HUES48 (cell line): Measurements from ENCODE around the gene ARHGAP1.
"Not testable (repeated sequence)": the region's sequence is repeated elsewhere in the genome, so short reads cannot be mapped to it uniquely, and the experiment has no call there.

Source experiments
- H3K27ac ChIP-seq: one replicate; pipeline ENCODE4 v1.7.0; 2013; ENCODE audit warnings: low read depth, low read length, inconsistent platforms
- H3K27me3 ChIP-seq: 2 replicates; pipeline ENCODE4 v1.6.1; 2013; ENCODE audit warnings: mild to moderate bottlenecking, low read length; ENCODE audit not compliant: control insufficient read depth, insufficient read depth
- H3K36me3 ChIP-seq: 2 replicates; pipeline ENCODE4 v1.6.1; 2013; ENCODE audit warnings: low read length; ENCODE audit not compliant: control insufficient read depth, insufficient read depth
- H3K4me1 ChIP-seq: 2 replicates; pipeline ENCODE4 v1.6.1; 2013; ENCODE audit warnings: mild to moderate bottlenecking, low read length; ENCODE audit not compliant: control insufficient read depth, insufficient read depth
- H3K4me3 ChIP-seq: 2 replicates; pipeline ENCODE4 v1.5.1; 2013; ENCODE audit warnings: mild to moderate bottlenecking, low read depth, low read length
- H3K9ac ChIP-seq: 2 replicates; pipeline ENCODE4 v1.6.1; 2013; ENCODE audit warnings: mild to moderate bottlenecking, low read depth, low read length, moderate library complexity
- H3K9me3 ChIP-seq: 2 replicates; pipeline ENCODE4 v1.6.1; 2013; ENCODE audit warnings: low read length; ENCODE audit not compliant: control insufficient read depth, insufficient read depth

The ARHGAP1 gene

DNA sequence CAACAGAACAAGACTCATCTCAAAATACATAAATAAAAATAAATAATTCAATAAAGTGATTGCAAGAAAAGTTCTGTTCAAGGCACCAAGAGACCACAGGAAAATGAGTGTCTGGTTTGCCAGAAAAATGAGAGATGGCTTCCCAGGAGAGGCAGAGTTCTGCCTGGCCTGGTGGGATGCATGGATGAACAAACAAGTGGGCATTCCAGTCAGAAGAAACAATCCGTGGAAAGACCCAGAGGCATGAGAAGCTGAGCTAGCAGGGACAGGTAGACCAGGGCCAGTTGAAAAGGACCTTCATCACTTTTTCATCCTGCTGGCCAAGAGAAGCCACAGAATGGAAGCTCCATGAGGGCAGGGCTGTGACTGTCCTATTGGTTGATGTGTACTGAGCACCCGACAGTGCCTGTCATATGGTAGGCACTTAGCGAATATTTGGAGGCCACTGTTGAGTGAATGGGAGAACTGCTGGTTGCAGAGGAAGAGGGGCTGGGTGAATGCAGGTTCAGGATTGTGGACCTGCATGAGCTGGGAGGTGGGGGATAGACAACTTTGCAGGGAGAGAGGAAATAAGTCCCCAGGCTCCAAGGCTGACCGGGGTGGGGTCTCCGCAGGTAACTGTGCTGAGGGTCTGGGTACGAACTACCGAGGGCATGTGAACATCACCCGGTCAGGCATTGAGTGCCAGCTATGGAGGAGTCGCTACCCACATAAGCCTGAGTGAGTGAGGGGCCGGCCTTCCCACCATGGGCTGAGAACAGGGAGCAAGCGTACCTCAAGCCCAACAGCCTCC lies 22.3 kb upstream of the ARHGAP1 start:
- Histone ChIP-seq H3K9me3 (no peaks in the 10 kb centered on the region), H3K27ac (no peak overlapping the region), H3K27me3 (no peaks in the 10 kb centered on the region), H3K4me3 (no peak overlapping the region), H3K36me3 (no peaks in the 10 kb centered on the region), H3K4me1 (peaks cover 7% of the 10 kb centered on the region; the same call in 1 of the 2 replicates), H3K9ac (no peak overlapping the region)

DNA sequence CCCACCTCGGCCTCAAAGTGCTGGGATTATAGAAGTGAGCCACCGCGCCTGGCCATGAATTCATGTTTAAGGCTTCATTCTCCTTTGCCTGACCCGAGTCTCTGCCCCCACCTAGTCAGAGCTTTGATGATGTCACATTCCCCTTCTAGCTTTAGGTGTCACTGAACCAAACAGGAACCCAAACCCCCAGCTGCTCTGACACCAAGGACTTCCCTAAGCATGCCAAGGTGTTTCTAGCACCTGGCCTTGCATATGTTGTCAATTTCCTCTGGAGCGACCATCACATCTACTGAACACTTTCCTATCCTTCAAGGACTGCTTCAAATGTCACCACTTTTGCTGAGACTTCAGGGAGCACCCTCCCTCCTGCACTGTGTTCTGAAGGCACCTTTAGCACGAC lies 20.9 kb upstream of the ARHGAP1 start:
- Histone ChIP-seq H3K27me3 (no peaks in the 10 kb centered on the region), H3K27ac (no peak overlapping the region), H3K4me3 (no peak overlapping the region), H3K9ac (no peak overlapping the region), H3K36me3 (no peaks in the 10 kb centered on the region), H3K9me3 (no peaks in the 10 kb centered on the region), H3K4me1 (peaks cover 7% of the 10 kb centered on the region; the same call in 1 of the 2 replicates)

DNA sequence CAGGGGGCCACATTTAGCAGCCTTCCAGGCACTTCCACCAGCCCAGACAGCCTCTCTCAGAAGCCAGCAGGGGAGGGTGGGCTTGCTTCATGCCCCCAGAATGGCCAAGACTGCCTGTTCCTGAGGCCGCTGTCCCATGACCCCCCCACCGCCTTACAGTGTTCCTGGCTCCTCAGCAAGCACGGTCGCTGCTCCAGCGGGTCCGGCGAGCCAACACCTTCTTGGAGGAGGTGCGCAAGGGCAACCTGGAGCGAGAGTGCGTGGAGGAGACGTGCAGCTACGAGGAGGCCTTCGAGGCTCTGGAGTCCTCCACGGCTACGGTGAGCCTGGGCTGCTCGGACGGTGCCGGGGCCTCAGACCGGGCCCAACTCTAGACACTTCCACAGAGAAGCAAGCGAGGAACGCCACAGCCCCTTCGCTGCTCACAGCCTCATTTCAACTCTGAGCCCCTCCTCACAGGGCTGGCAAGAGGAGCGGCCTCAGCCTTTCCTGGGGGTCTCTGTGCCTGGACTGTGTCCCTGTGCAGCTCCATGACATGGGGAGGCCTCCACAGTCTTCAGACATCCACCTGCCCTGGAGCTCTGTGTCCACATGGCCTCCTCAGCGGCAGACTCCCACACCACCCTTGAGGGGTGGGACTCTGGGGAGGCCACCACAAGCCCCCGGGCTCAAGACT lies 19.3 kb upstream of the ARHGAP1 start:
- Histone ChIP-seq H3K9ac (no peak overlapping the region), H3K4me1 (peaks cover 7% of the 10 kb centered on the region; the same call in 1 of the 2 replicates)

DNA sequence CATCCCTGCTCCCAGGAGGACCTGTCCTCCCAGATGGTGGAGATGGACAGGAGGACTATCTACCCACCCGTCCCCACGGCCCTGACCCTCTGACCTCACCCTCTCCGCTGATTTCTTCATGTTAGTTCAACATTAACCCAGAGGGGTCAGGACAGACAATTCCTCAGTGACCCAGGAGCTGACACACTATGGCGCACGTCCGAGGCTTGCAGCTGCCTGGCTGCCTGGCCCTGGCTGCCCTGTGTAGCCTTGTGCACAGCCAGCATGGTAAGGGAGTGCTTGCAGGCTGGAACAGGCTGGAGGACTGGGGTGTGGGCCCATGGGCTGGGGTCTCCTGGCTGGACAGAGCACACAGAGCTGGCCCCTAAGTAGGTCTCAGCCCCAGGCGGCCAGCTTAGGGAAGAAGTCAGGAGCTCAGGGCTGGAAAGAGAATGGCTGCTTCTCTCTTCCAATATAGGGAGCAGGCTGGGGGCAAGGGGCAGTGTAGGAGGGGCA lies 18.7 kb upstream of the ARHGAP1 start, which contains the start of gene F2:
Gene F2 (plus strand): TSS at position 166 of the 495 bp plus-strand sequence. CDS start 23 bp downstream, at position 189.
- H3K9me3 ChIP-seq: no peaks in the 10 kb centered on the region
- no peaks in the 10 kb centered on the region for H3K27me3 ChIP-seq
- no peak within 1 kb of the TSS for H3K27ac ChIP-seq
- peaks cover 2% of the 10 kb centered on the region; the same call in 1 of the 2 replicates for H3K4me1 ChIP-seq
- no peak within 1 kb of the TSS for H3K9ac ChIP-seq
- no peaks in the 10 kb centered on the region for H3K36me3 ChIP-seq
- no peak within 1 kb of the TSS for H3K4me3 ChIP-seq

More for the DNA sequence above, 19.3 kb upstream of the ARHGAP1 start:
- H3K27ac ChIP-seq: no peak overlapping the region
- no peaks in the 10 kb centered on the region for H3K27me3 ChIP-seq
- no peaks in the 10 kb centered on the region for H3K36me3 ChIP-seq
- no peak overlapping the region for H3K4me3 ChIP-seq
- no peaks in the 10 kb centered on the region for H3K9me3 ChIP-seq

DNA sequence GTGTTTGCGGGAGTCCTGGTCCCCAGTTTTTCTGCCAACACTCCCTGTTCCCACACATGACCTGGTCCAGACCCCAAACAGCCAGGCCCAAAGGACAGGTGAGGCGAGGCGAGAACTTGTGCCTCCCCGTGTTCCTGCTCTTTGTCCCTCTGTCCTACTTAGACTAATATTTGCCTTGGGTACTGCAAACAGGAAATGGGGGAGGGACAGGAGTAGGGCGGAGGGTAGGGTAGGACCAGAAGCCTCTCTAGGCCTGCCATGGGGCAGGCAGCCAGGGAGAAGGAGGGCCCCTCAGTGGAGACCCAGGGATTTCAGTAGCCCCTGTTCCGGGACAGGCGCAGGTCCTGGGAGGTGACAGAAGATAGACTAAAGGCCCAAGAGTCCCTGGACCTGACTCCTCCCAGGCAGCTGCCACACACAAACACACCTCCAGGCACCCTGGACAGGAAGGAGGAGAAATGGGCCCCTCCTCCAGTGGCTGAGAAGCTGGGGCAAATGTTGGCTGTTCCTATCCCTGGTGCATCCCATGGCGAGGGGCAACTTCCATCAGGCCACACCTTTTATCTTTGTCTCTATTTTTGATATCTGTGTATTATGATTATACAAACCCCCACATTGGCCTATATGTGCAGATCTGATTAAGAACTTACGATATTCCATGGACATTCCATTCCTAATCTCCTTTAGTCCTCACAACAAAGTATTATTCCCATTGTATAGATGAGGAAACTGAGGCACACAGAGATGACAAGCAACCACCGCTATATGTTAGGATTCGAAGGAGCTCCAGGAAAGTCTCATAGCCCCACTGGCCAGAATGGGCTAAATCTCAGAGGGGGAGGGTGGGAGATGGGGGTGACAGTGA lies 18.0 kb upstream of the ARHGAP1 start:
- Histone ChIP-seq H3K9ac (no peak overlapping the region), H3K27ac (no peak overlapping the region), H3K4me1 (no peaks in the 10 kb centered on the region), H3K36me3 (no peaks in the 10 kb centered on the region), H3K4me3 (no peak overlapping the region), H3K9me3 (no peaks in the 10 kb centered on the region), H3K27me3 (no peaks in the 10 kb centered on the region)

- H3K27ac ChIP-seq, H3K9ac ChIP-seq, H3K27me3 ChIP-seq, H3K9me3 ChIP-seq, H3K4me3 ChIP-seq, H3K36me3 ChIP-seq, H3K4me1 ChIP-seq: not testable (repeated sequence)
Measured at GRCh38 chr11:46717825-46718154, 17.4 kb upstream of the ARHGAP1 start.

DNA sequence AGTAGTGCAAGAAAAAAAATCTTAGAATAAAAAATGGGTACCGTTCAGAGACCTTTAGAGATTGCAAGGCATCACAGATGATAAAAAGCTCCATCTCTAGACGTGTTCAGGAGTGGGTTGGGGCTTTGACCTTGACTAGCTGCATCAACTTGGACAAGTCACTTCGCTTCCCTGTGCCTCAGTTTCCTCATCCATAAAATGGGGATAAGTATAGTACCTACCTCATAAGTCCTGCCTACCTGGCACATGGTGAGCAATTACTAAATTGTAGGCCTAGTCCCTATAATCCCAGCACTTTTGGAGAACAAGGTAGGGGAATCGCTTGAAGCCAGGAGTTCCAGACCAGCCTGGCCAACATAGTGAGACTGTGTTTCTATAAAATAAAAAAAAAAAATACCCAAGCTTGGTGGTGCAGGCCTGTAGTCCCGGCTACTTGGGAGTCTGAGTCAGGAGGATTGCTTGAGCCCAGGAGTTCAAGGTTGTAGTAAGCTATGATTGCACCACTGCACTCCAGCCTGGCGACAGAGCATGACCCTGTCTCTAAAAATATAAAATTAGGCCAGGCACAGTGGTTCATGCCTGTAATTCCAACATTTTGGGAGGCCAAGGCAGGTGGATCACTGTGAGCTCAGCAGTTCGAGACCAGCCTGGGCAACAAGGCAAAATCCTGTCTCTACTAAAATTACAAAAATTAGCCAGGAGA lies 12.6 kb upstream of the ARHGAP1 start:
- no peak overlapping the region for H3K27ac ChIP-seq
- no peaks in the 10 kb centered on the region for H3K9me3 ChIP-seq
- no peak overlapping the region for H3K9ac ChIP-seq
- H3K27me3 ChIP-seq: no peaks in the 10 kb centered on the region
- no peak overlapping the region for H3K4me3 ChIP-seq
- H3K4me1 ChIP-seq: no peaks in the 10 kb centered on the region
- H3K36me3 ChIP-seq: no peaks in the 10 kb centered on the region

DNA sequence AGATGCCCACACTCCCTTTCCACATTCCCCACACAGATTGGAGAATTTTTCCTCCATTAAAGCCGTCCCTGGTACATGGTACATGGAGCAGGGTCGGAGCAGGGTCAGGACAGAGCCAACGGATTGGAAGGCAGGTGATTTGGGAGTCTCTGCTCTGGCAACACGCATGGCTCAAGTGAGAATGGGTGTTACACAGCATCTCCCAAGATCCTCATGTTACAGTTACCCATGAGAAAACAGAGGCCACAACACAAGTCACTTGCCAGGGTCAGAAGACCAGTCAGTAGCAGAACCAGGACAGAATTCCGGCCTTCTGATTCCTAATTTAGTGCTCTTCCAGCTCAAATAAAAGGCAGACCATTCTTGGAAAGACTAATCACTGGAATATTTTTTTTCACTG lies 10.9 kb upstream of the ARHGAP1 start:
- H3K4me1 ChIP-seq: no peaks in the 10 kb centered on the region
- H3K27ac ChIP-seq: no peak overlapping the region

GRCh38 chr11:46710821-46711269 lies 10.4 kb upstream of the ARHGAP1 start:
- H3K4me3 ChIP-seq: no peak overlapping the region
- no peaks in the 10 kb centered on the region for H3K27me3 ChIP-seq
- peaks cover 13% of the 10 kb centered on the region for H3K36me3 ChIP-seq
- no peak overlapping the region for H3K9ac ChIP-seq
- no peaks in the 10 kb centered on the region for H3K9me3 ChIP-seq
- H3K4me1 ChIP-seq: no peaks in the 10 kb centered on the region
- H3K27ac ChIP-seq: no peak overlapping the region

More for the DNA sequence above, 10.9 kb upstream of the ARHGAP1 start:
- Histone ChIP-seq H3K36me3 (peaks cover 8% of the 10 kb centered on the region; the same call in 1 of the 2 replicates), H3K9ac (no peak overlapping the region), H3K27me3 (no peaks in the 10 kb centered on the region), H3K4me3 (no peak overlapping the region), H3K9me3 (no peaks in the 10 kb centered on the region)

DNA sequence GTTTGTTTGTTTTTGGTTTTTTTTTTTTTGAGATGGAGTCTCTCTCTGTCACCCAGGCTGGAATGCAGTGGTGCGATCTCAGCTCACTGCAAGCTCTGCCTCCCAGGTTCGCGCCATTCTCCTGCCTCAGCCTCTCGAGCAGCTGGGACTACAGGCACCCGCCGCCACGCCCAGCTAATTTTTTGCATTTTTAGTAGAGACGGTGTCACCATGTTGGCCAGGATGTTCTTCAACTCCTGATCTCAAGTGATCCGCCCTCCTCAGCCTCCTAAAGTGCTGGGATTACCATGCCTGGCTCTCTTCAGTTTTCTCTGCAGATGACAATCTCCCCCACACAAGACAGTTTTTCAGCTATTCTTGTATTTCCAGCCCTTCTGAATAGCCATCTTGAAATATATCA lies 8.9 kb upstream of the ARHGAP1 start:
- H3K27me3 ChIP-seq, H3K9me3 ChIP-seq, H3K27ac ChIP-seq, H3K4me1 ChIP-seq, H3K9ac ChIP-seq, H3K4me3 ChIP-seq: not testable (repeated sequence)
- H3K36me3 ChIP-seq: peaks cover 27% of the 10 kb centered on the region
